ENCODE data around the gene CIITA. TPM values are rescaled to one million over a fixed set of nuclear protein-coding genes. Genes with fewer than 3 reads are reported as not detected.
A peak's percentile ranks its signal among the peaks of the same experiment; 100 is the strongest.

The CIITA gene
- total RNA-seq, 1 experiment from 2014 or later = 0.26 TPM

DNA sequence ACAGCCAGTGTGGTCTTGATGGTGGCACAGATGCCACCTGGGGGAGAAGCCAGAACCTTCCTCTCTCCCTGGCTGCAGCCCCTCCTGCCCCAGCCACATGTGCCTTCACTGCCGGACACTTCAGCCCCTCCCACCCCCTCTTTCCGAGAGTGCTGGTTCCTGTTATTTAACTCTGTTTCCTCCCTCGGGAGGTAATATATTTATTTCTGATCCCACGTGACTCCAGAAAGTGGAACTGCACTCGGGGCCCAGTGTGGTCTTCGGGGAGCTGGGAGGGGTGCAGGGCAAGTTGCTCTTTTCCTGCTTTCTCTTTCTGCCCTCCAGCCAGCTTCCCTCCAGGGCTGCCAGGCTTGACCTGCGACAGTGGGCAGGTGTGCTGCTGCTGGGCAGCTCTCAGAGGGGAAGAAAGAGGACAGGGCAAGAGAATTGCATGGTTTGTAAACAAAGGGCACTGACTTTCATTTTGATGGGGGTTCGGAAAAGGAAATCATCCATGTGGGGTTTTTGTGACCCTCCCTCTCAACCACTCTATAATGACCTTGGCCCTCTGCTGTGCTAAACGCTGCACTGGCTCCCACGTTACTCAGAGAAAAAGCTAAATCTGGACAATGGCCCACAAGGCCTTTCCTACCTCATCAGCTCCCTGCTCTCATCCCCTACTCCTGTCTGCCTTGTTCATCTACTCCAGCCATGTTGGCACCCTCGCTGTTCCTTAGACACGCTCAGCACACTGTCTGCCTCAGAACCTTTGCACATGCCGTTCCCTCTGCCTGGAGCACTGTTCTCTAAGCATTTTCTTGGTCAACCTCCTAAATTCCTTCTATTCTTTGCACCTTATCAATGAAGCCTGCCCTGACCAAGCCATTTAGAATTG, 8.2 kb upstream of the CIITA start:
- POLR2A ChIA-PET = no interaction called here
- H3K27me3 Mint-ChIP-seq (ENCODE audit: low read depth) = no peaks in the 10 kb centered on the region; the same call in 1 of the 2 replicates
- H3K4me3 Mint-ChIP-seq = no peak overlapping the region
- no peak for ATAC-seq
- no peaks in the 10 kb centered on the region for H3K9me3 Mint-ChIP-seq
- CTCF ChIA-PET = interaction anchor here (1.0 kb wide), 1 partner anchor 8 kb away, joined by 3 read pairs; the partner anchor contains the start of gene CIITA
- DNase-seq (ENCODE audit: low spot score) = no peak
- no peak overlapping the region for H3K27ac Mint-ChIP-seq
- no peaks in the 10 kb centered on the region for H3K36me3 Mint-ChIP-seq
- H3K4me1 Mint-ChIP-seq = peaks cover 9% of the 10 kb centered on the region
- TF ChIP-seq, protein P1, sequence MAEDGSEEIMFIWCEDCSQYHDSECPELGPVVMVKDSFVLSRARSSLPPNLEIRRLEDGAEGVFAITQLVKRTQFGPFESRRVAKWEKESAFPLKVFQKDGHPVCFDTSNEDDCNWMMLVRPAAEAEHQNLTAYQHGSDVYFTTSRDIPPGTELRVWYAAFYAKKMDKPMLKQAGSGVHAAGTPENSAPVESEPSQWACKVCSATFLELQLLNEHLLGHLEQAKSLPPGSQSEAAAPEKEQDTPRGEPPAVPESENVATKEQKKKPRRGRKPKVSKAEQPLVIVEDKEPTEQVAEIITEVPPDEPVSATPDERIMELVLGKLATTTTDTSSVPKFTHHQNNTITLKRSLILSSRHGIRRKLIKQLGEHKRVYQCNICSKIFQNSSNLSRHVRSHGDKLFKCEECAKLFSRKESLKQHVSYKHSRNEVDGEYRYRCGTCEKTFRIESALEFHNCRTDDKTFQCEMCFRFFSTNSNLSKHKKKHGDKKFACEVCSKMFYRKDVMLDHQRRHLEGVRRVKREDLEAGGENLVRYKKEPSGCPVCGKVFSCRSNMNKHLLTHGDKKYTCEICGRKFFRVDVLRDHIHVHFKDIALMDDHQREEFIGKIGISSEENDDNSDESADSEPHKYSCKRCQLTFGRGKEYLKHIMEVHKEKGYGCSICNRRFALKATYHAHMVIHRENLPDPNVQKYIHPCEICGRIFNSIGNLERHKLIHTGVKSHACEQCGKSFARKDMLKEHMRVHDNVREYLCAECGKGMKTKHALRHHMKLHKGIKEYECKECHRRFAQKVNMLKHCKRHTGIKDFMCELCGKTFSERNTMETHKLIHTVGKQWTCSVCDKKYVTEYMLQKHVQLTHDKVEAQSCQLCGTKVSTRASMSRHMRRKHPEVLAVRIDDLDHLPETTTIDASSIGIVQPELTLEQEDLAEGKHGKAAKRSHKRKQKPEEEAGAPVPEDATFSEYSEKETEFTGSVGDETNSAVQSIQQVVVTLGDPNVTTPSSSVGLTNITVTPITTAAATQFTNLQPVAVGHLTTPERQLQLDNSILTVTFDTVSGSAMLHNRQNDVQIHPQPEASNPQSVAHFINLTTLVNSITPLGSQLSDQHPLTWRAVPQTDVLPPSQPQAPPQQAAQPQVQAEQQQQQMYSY (CRISPR knock-in tag; IDR thresholded peaks at IDR 0.05) = no peak
- no peak for TF ChIP-seq ESRRA (CRISPR knock-in tag; IDR thresholded peaks at IDR 0.05; ENCODE audit: borderline replicate concordance)
- TF ChIP-seq, protein P2, sequence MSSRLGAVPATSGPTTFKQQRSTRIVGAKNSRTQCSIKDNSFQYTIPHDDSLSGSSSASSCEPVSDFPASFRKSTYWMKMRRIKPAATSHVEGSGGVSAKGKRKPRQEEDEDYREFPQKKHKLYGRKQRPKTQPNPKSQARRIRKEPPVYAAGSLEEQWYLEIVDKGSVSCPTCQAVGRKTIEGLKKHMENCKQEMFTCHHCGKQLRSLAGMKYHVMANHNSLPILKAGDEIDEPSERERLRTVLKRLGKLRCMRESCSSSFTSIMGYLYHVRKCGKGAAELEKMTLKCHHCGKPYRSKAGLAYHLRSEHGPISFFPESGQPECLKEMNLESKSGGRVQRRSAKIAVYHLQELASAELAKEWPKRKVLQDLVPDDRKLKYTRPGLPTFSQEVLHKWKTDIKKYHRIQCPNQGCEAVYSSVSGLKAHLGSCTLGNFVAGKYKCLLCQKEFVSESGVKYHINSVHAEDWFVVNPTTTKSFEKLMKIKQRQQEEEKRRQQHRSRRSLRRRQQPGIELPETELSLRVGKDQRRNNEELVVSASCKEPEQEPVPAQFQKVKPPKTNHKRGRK (CRISPR knock-in tag; IDR thresholded peaks at IDR 0.05; ENCODE audit: borderline replicate concordance) = no peak
- no peak for TF ChIP-seq ZBTB21 (CRISPR knock-in tag; IDR thresholded peaks at IDR 0.05; ENCODE audit: borderline replicate concordance)
- TF ChIP-seq, protein P3, sequence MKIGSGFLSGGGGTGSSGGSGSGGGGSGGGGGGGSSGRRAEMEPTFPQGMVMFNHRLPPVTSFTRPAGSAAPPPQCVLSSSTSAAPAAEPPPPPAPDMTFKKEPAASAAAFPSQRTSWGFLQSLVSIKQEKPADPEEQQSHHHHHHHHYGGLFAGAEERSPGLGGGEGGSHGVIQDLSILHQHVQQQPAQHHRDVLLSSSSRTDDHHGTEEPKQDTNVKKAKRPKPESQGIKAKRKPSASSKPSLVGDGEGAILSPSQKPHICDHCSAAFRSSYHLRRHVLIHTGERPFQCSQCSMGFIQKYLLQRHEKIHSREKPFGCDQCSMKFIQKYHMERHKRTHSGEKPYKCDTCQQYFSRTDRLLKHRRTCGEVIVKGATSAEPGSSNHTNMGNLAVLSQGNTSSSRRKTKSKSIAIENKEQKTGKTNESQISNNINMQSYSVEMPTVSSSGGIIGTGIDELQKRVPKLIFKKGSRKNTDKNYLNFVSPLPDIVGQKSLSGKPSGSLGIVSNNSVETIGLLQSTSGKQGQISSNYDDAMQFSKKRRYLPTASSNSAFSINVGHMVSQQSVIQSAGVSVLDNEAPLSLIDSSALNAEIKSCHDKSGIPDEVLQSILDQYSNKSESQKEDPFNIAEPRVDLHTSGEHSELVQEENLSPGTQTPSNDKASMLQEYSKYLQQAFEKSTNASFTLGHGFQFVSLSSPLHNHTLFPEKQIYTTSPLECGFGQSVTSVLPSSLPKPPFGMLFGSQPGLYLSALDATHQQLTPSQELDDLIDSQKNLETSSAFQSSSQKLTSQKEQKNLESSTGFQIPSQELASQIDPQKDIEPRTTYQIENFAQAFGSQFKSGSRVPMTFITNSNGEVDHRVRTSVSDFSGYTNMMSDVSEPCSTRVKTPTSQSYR (CRISPR knock-in tag; IDR thresholded peaks at IDR 0.05) = no peak
- TF ChIP-seq, protein P4, sequence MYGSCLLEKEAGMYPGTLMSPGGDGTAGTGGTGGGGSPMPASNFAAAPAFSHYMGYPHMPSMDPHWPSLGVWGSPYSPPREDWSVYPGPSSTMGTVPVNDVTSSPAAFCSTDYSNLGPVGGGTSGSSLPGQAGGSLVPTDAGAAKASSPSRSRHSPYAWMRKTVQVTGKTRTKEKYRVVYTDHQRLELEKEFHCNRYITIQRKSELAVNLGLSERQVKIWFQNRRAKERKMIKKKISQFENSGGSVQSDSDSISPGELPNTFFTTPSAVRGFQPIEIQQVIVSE (CRISPR knock-in tag; IDR thresholded peaks at IDR 0.05; ENCODE audit: borderline replicate concordance) = no peak
- TF ChIP-seq, protein P5, sequence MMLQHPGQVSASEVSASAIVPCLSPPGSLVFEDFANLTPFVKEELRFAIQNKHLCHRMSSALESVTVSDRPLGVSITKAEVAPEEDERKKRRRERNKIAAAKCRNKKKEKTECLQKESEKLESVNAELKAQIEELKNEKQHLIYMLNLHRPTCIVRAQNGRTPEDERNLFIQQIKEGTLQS (CRISPR knock-in tag; conservative IDR thresholded peaks at IDR 0.05) = no peak
- no peak for TF ChIP-seq TEAD1 (CRISPR knock-in tag; IDR thresholded peaks at IDR 0.05)
- no peak for TF ChIP-seq PRRX2 (CRISPR knock-in tag; IDR thresholded peaks at IDR 0.05)
- no peak for TF ChIP-seq NR3C1 (CRISPR knock-in tag; conservative IDR thresholded peaks at IDR 0.05; ENCODE audit: low read depth)

DNA sequence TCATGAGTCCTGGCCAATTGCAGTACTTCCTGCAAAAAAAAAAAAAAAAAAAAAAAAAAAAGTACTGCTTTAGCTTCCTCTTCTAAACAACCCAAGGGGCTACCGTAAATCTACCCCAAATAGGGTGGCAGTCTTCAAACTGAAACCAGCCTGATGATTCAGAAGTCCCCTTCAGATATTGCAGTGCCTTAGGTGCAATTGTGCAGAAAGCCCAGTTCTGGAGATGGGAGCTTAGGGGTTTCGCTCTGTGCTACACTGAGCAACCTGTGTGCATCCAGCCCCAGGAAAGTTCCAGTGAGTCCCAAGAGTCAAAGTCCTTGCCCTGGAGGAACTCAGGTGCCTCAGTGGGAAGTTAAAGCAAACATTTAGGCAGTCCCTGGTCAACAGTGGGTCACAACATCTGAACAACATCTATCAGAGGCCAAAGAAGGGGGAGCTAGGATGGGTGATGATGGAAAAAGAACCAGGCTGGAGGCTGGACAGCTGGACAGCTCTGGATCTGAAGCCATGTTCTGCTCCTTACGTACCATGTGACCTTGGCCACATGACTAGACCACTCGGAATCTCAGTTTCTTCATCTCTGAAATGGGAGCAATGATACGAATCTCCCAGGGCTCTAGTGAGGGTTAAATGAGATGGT, 6.7 kb upstream of the CIITA start:
- ChIA-PET CTCF (interaction anchor here (0.6 kb wide), 2 partner anchors 12 to 336 kb away, joined by 3 to 4 read pairs; no protein-coding TSS in a partner anchor), POLR2A (interaction anchor here (0.6 kb wide), 1 partner anchor 37 kb away, joined by 3 read pairs; no protein-coding TSS in a partner anchor)
- H3K9me3 Mint-ChIP-seq = no peaks in the 10 kb centered on the region
- no peaks in the 10 kb centered on the region; the same call in 1 of the 2 replicates for H3K27me3 Mint-ChIP-seq (ENCODE audit: low read depth)
- H3K36me3 Mint-ChIP-seq = no peaks in the 10 kb centered on the region
- no peak overlapping the region for H3K4me3 Mint-ChIP-seq
- peaks cover 3% of the 10 kb centered on the region for H3K4me1 Mint-ChIP-seq
- ATAC-seq = no peak
- H3K27ac Mint-ChIP-seq = no peak overlapping the region
- TF ChIP-seq CBFB (CRISPR knock-in tag; IDR thresholded peaks at IDR 0.05; ENCODE audit: low read depth) = no peak
- TF ChIP-seq, protein P6, sequence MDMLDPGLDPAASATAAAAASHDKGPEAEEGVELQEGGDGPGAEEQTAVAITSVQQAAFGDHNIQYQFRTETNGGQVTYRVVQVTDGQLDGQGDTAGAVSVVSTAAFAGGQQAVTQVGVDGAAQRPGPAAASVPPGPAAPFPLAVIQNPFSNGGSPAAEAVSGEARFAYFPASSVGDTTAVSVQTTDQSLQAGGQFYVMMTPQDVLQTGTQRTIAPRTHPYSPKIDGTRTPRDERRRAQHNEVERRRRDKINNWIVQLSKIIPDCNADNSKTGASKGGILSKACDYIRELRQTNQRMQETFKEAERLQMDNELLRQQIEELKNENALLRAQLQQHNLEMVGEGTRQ (CRISPR knock-in tag; IDR thresholded peaks at IDR 0.05) = peak; percentile 30; the same call in 1 of the 2 replicates
- no peak for DNase-seq (ENCODE audit: low spot score)
